Psoas muscle (tissue), 8 donors: ENCODE results near the gene TMEM121. TPM values are rescaled to one million over a fixed set of nuclear protein-coding genes. Genes with fewer than 3 reads are reported as not detected.

Experiments
- ATAC-seq, 4 donors: fragments of 200-7000 bp; cut with Tn5 transposase; one replicate each; pipeline ENCODE4 v1.9.1; 2020; ENCODE audit warnings: moderate library complexity in 3 of 4, mild to moderate bottlenecking in 2 of 4
- DNase-seq, 2 donors: peaks; one replicate each; pipeline ENCODE4 v3.0.0-alpha.2; 2020
- H3K27ac ChIP-seq: fragments of 200-600 bp; one replicate; pipeline ENCODE4 v1.8.0; 2022
- H3K27me3 ChIP-seq, 3 donors: fragments of 200-600 bp in 1 of 3; one replicate each; pipeline versions ENCODE4 v1.6.1 to v1.8.0; 2013 to 2022; ENCODE audit warnings: low read length in 2 of 3, mild to moderate bottlenecking in 2 of 3, moderate library complexity in 1 of 3; ENCODE audit not compliant: insufficient read depth in 3 of 3
- H3K36me3 ChIP-seq, 2 donors: fragments of 200-600 bp in 1 of 2; one replicate each; pipeline versions ENCODE4 v1.6.1 to v1.8.0; 2013 to 2022; ENCODE audit warnings: low read depth in 1 of 2, mild to moderate bottlenecking in 1 of 2, moderate library complexity in 1 of 2; ENCODE audit not compliant: insufficient read depth in 1 of 2
- H3K4me1 ChIP-seq: fragments of 200-600 bp; one replicate; pipeline ENCODE4 v1.8.0; 2022
- H3K4me3 ChIP-seq: fragments of 200-600 bp; one replicate; pipeline ENCODE4 v1.8.0; 2022; ENCODE audit warnings: mild to moderate bottlenecking
- H3K9me3 ChIP-seq: fragments of 200-600 bp; one replicate; pipeline ENCODE4 v1.8.0; 2022
- CTCF ChIP-seq: fragments of 200-600 bp; IDR thresholded peaks from one replicate; pipeline ENCODE4 v1.8.0; 2022; ENCODE audit warnings: antibody characterized with exemption
- WGBS, 3 donors: extraction: QIAGEN DNeasy Blood & Tissue Kit; methylation state at CpG; one replicate each; pipeline versions ENCODE4 v1.1.6 to v1.1.7; 2013; 5-methylcytosine and 5-hydroxymethylcytosine counted together
- intact Hi-C, 2 donors: fragments of 100-400 bp; cut with DNase I; formaldehyde crosslinking; loops; one replicate each; pipeline versions ENCODE4 v1.11.0 to v1.14.2; 2022
- polyA plus RNA-seq, 3 donors: library from polyadenylated mRNA; stranded (reverse); fragments of 200-250 nt; gene quantifications; one replicate each; pipeline ENCODE4 v1.2.3, GENCODE V29; 2013
- total RNA-seq, 4 donors: library from RNA; stranded (reverse); fragmentation: NEBNext Ultra II Directional in 2 of 4; extraction: Animal tissue kit (Norgen Biotek cat#: 25700) in 2 of 4; gene quantifications; one replicate each; pipeline versions ENCODE4 v1.2.1 to v1.2.4, GENCODE V29; 2021 to 2023
- donor health status: healthy with polysubstance abuse.
- donor health status: DM: no; HTN: no; CAD: no; lungs with moderate emphysema.
- donor health status: Bipolar disorder and iron deficiency.
- donor health status: healthy.
- donor health status: DM: yes; HTN: yes; CAD: no.
- donor health status: DM: no; HTN: no; CAD: no.
- donor health status: DM: no; HTN: no; CAD: no.
- donor health status: DM: yes; HTN: yes; CAD: no.

The TMEM121 gene
- total and polyA plus RNA-seq, 7 donors = 0.08 to 0.60 (median 0.38) TPM

- no peak overlapping the region for H3K27ac ChIP-seq
- H3K36me3 ChIP-seq = no peaks in the 10 kb centered on the region
- H3K27me3 ChIP-seq = peaks cover 0 to 34% (median 5%) of the 10 kb centered on the region in 3 donors
- no peak overlapping the region for H3K4me3 ChIP-seq
- intact Hi-C loops = no loop called here
- ATAC-seq (no peak), DNase-seq (peak in 1 of 2 donors; percentile 12)
- no peaks in the 10 kb centered on the region for H3K4me1 ChIP-seq
- WGBS, 3 donors = 50 to 63% (median 58%) methylated on average over 5 of the region's 5 CpGs
- TF ChIP-seq CTCF = no peak
- H3K9me3 ChIP-seq = no peaks in the 10 kb centered on the region
Observed at GRCh38 chr14:105517096-105517495, 9.3 kb upstream of the TMEM121 start.

DNA sequence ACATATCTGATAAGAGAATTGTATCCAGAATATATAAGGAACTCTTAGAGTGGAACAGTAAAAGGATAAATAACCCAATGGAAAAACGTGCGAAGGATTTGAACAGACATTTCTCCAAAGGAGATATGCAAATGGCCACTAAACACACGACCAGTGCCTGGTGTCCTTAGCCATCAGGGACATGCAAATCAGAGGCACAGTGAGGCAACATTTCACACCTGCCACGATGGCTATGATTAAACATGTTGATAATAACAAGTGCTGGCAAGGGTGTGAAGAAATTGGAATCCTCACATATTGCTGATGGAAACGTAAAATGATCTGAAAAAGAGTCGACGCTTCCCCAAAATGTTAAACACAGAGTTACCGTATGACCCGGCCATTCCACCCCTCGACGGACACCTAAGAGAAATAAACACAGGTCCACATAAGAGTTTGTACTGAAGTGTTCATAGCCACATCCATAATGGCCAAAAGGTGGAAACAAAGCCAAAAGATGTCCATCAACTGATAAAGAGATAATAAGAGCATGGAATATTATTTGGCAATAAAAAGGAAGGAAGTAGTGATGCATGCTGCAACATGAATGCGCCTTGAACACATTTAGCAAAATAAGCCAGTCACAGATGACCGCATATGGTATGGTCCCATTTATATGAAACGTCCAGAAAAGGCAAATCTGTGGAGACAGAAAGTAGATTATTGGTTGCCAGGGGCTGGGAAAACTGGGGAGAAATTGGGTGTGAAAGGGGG is 6.3 kb upstream of the TMEM121 start:
- no peak overlapping the region for H3K4me3 ChIP-seq
- peaks cover 0 to 28% (median 4%) of the 10 kb centered on the region in 3 donors for H3K27me3 ChIP-seq
- intact Hi-C loops = loop anchor here in 1 of 2 donors (10.0 kb wide), 1 partner anchor 75 kb away; no protein-coding TSS in a partner anchor
- no peak for TF ChIP-seq CTCF
- H3K4me1 ChIP-seq = no peaks in the 10 kb centered on the region
- H3K9me3 ChIP-seq = no peaks in the 10 kb centered on the region
- DNase-seq (peak in 1 of 2 donors; percentile 5), ATAC-seq (no peak)
- no peak overlapping the region for H3K27ac ChIP-seq
- H3K36me3 ChIP-seq = no peaks in the 10 kb centered on the region
- WGBS, 3 donors = 61 to 64% (median 62%) methylated on average over 14 of the region's 14 CpGs

GRCh38 chr14:105525326-105525725 is 1.1 kb upstream of the TMEM121 start:
- 88 to 90% (median 89%) methylated on average over 9 of the region's 9 CpGs for WGBS, 3 donors
- peaks cover 0 to 55% (median 10%) of the 10 kb centered on the region in 3 donors for H3K27me3 ChIP-seq

DNA sequence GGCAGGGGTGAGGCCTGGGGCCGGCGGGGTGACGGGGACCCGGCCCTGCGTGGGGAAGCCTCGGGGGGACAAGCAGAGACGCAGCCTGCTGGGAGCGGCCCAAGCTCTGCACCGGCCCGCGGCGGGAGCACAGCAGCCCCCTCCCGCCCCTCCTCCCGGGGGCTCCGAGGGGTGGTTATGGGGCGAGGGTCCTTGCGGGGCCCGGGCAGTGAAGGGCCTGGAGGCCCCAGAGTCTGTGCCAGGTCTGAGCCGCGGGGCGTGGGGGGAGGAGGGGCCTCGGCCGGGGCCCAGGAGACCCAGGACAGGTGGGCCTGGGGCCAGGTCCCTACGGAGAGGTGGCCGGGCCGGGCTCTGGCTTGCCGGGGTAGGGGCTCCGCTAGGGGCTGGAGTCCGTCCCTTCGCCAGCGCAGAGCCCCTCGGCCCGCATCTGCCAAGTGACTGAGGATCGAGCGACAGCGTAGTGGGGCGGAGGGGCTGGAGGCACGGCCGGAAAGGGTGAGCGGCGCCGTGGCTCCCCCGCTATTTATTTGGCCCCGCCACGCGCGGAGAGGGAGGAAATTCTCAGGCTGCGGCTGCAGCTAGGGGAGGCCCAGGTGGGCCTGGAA is 495 bp downstream of the TMEM121 start:
- ATAC-seq (peak in 1 of 4 donors; percentile 6), DNase-seq (peak in 1 of 2 donors; percentile 54)
- intact Hi-C loops = loop anchor here (5.0 to 10.0 kb wide), 2 partner anchors 35 to 82 kb away; partner anchors contain the start of gene TEDC1 (in 1 of the 2)
- Histone ChIP-seq H3K36me3 (no peaks in the 10 kb centered on the region), H3K4me1 (peaks cover 17% of the 10 kb centered on the region), H3K9me3 (no peaks in the 10 kb centered on the region), H3K27ac (no peak overlapping the region), H3K4me3 (peak overlapping the region; percentile 77), H3K27me3 (peaks cover 0 to 52% (median 12%) of the 10 kb centered on the region in 3 donors)
- 3 to 8% (median 4%) methylated on average over 33 to 48 of the region's 48 CpGs for whole genome bisulfite sequencing, 3 donors
- TF ChIP-seq CTCF = no peak

More at GRCh38 chr14:105525326-105525725, 1.1 kb upstream of the TMEM121 start:
- H3K9me3 ChIP-seq = no peaks in the 10 kb centered on the region
- H3K36me3 ChIP-seq = no peaks in the 10 kb centered on the region
- H3K4me1 ChIP-seq = peaks cover 17% of the 10 kb centered on the region
- TF ChIP-seq CTCF = no peak
- intact Hi-C loops = loop anchor here (5.0 to 10.0 kb wide), 2 partner anchors 33 to 81 kb away; partner anchors contain the start of gene TEDC1 (in 1 of the 2)
- H3K4me3 ChIP-seq = no peak overlapping the region
- ATAC-seq = no peak
- DNase-seq = peak in 1 of 2 donors; percentile 5
- no peak overlapping the region for H3K27ac ChIP-seq
